Gastrocnemius medialis (tissue), 4 donors: ENCODE results near the gene SHISAL1. TPM values are rescaled to one million over a fixed set of nuclear protein-coding genes. Genes with fewer than 3 reads are reported as not detected.

ENCODE experiments used
- ATAC-seq, 2 donors: fragments of 150-250 bp; one replicate each; pipeline ENCODE4 v1.9.1; 2016
- DNase-seq, 2 donors: peaks; one replicate each; pipeline ENCODE4 v3.0.0-alpha.2; 2019
- H3K27ac ChIP-seq, 4 donors: fragments of 200-600 bp; sonication (generic); 1 replicate in 1 of 4; 2 replicates in 3 of 4; pipeline ENCODE4 v1.5.1; 2016 to 2018; ENCODE audit warnings: mild to moderate bottlenecking in 2 of 4, moderate library complexity in 1 of 4
- H3K27me3 ChIP-seq, 3 donors: fragments of 200-600 bp; sonication (generic) in 2 of 3; 1 replicate in 1 of 3; 2 replicates in 2 of 3; pipeline versions ENCODE4 v1.5.1 to v1.6.0; 2016 to 2019; ENCODE audit warnings: mild to moderate bottlenecking in 1 of 3, moderate library complexity in 1 of 3
- H3K36me3 ChIP-seq, 2 donors: fragments of 200-600 bp; sonication (generic) in 1 of 2; one replicate each; pipeline ENCODE4 v1.5.1; 2017 to 2018
- H3K4me1 ChIP-seq, 2 donors: fragments of 200-600 bp; sonication (generic) in 1 of 2; one replicate each; pipeline ENCODE4 v1.5.1; 2016 to 2017; ENCODE audit warnings: mild to moderate bottlenecking in 2 of 2
- H3K4me3 ChIP-seq, 4 donors: fragments of 200-600 bp; sonication (generic) in 3 of 4; 1 replicate in 1 of 4; 2 replicates in 3 of 4; pipeline ENCODE4 v1.5.1; 2016 to 2019; ENCODE audit warnings: mild to moderate bottlenecking in 2 of 4
- H3K9me3 ChIP-seq, 3 donors: fragments of 200-600 bp; sonication (generic) in 2 of 3; 1 replicate in 1 of 3; 2 replicates in 2 of 3; pipeline ENCODE4 v1.5.1; 2016 to 2019
- POLR2A ChIP-seq, 2 donors: fragments of 450-650 bp; IDR thresholded peaks; one replicate each; pipeline ENCODE4 v1.6.1; 2017; ENCODE audit warnings: antibody characterized with exemption in 2 of 2, mild to moderate bottlenecking in 2 of 2, moderate library complexity in 2 of 2
- in situ Hi-C, 4 donors: fragments of 200-750 bp; cut with MboI; loops; one replicate each; pipeline versions ENCODE4 v1.15.0 to v1.8.0; 2017; ENCODE audit warnings: low sequenced_read_pairs in 4 of 4
- intact Hi-C: fragments of 100-400 bp; cut with DNase I; formaldehyde crosslinking; loops from one replicate; pipeline ENCODE4 v1.15.1; 2023; ENCODE audit warnings: low total_unique reads
- total RNA-seq, 4 donors: library from RNA; depleted of rRNA; stranded (reverse); fragments of >200 nt; gene quantifications; one replicate each; pipeline versions ENCODE4 v1.1.0 to v1.2.3, GENCODE V29; 2016
- TF ChIP-seq, protein P1 (sequence below), 5 experiments: fragments of 450-650 bp in 3 of 5; fragments of 200-600 bp in 2 of 5; sonication (generic) in 2 of 5; IDR thresholded peaks in 4 of 5; conservative IDR thresholded peaks in 1 of 5; 1 replicate in 4 of 5; 2 replicates in 1 of 5; pipeline ENCODE4 v1.5.1; 2016 to 2019; ENCODE audit warnings: antibody characterized with exemption in 5 of 5, mild to moderate bottlenecking in 3 of 5, moderate library complexity in 3 of 5

Gene SHISAL1
- total RNA-seq, 4 donors from 2014 or later: 0.03 to 0.10 TPM; not detected in 2

DNA sequence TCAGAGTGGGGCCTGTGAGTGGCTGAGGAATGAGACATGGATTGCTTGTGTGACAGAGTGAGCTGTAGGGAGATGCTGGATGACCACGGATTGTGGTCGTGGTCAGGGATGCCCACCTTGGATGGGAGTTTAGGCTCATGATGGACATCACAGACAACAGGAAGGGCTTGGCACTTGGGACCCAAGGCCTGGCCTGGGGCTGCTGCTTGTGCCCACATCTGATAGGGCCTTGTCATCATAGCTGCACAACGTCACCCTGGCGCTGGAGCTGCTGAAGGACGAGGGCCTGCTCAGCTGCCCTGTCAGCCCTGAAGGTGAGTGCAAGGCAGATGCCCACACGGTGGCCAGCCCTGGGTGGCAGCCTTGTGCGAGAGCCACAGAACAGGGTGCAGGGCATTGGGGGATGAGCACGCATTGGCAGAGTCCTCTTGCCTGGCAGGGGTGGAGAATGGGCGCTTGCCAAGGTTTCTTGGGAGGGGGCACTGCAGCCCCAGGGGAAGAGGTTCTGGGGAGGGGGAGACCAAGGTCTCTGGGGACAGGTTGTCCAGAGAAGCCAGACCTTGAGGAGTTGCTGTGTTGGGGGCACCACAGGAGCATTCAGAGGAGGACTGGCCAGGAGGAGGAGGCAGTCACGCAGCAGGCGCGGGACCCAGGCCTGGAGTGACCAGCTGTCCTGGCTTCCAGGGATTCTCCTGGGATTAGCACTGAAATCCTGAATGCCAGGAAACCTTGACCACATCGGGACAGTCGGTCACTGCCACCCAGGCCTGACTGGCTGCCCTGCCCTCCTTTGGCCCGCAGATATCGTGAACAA lies 107.0 kb downstream of the SHISAL1 start:
- Histone ChIP-seq H3K27me3 (peaks cover 0 to 2% (median 0%) of the 10 kb centered on the region in 3 donors), H3K4me3 (no peak overlapping the region), H3K4me1 (no peaks in the 10 kb centered on the region), H3K36me3 (no peaks in the 10 kb centered on the region), H3K9me3 (no peaks in the 10 kb centered on the region), H3K27ac (no peak overlapping the region)
- TF ChIP-seq, protein P1, sequence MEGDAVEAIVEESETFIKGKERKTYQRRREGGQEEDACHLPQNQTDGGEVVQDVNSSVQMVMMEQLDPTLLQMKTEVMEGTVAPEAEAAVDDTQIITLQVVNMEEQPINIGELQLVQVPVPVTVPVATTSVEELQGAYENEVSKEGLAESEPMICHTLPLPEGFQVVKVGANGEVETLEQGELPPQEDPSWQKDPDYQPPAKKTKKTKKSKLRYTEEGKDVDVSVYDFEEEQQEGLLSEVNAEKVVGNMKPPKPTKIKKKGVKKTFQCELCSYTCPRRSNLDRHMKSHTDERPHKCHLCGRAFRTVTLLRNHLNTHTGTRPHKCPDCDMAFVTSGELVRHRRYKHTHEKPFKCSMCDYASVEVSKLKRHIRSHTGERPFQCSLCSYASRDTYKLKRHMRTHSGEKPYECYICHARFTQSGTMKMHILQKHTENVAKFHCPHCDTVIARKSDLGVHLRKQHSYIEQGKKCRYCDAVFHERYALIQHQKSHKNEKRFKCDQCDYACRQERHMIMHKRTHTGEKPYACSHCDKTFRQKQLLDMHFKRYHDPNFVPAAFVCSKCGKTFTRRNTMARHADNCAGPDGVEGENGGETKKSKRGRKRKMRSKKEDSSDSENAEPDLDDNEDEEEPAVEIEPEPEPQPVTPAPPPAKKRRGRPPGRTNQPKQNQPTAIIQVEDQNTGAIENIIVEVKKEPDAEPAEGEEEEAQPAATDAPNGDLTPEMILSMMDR (IDR thresholded peaks at IDR 0.05 in 4 of 5, conservative IDR thresholded peaks at IDR 0.05 in 1 of 5): no peak
- DNase-seq (no peak), ATAC-seq (no peak)
- in situ Hi-C loops (no loop called here), intact Hi-C loops (no loop called here)

DNA sequence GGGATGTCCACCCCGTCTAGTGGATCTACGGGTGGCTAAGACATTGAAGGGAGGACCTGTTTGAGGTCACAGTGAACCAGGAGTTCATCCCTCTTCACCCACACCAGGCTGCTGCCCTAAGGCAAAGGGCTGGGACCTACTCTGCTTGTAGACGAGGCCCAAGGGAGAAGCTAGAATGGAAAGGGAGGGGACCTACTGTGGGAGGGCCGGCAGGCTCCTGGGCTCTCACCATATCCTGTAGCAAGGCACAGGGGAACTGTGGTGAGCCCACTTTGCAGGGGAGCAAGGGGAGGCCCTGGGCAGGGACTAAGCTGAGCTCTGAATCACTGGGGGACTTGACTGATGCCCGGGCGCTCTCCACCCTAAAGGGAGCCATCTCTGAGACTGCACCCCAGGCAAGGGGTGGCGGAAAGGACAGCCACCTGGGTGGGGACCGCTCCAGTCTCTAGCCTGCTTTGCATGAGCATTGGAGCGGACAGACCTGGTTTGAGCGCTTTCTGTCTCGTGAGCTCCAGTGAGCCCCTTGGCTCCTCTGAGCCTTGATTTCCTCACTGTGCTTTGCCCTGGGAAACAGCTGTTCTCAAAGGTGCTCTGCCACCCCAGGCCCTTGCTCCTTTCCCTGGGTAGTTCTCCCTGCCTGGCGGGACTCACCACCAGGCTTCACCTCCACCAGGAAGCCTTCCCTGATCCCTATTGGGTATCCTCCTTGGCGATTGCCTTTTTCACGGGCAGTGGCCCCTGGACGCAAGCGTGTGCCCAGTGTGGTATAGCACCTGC lies 107.8 kb downstream of the SHISAL1 start:
- in situ Hi-C loops (no loop called here), intact Hi-C loops (no loop called here)
- no peak for TF ChIP-seq POLR2A (IDR thresholded peaks at IDR 0.05)
- TF ChIP-seq, protein P1 (IDR thresholded peaks at IDR 0.05 in 4 of 5, conservative IDR thresholded peaks at IDR 0.05 in 1 of 5): no peak
- Histone ChIP-seq H3K27me3 (peaks cover 0 to 2% (median 0%) of the 10 kb centered on the region in 3 donors), H3K9me3 (no peaks in the 10 kb centered on the region), H3K36me3 (no peaks in the 10 kb centered on the region), H3K4me1 (no peaks in the 10 kb centered on the region), H3K4me3 (no peak overlapping the region), H3K27ac (no peak overlapping the region)
- no peak for ATAC-seq
- no peak for DNase-seq

DNA sequence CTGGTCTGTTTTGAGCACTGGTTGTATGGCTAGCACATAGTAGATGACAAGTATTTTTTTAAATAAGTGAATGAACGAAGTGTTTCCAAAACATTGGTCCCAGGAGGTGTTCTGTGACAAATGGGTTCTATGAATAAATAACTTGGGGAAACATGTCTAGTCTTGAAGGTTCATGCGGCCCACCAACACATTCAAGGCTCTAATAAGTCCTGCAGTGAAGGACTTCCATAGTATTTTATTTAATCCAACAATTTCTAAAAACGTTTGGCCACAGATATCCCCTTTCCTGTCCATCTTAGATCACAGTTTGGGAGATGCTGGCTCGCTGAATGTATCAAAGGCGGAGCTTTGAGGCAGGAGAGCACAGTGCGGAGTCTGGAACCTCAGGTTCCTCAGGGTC lies 109.5 kb downstream of the SHISAL1 start:
- no peaks in the 10 kb centered on the region for H3K4me1 ChIP-seq
- no peak overlapping the region for H3K4me3 ChIP-seq
- in situ Hi-C loops (no loop called here), intact Hi-C loops (no loop called here)
- TF ChIP-seq, protein P1 (IDR thresholded peaks at IDR 0.05 in 4 of 5, conservative IDR thresholded peaks at IDR 0.05 in 1 of 5): no peak
- no peak for TF ChIP-seq POLR2A (IDR thresholded peaks at IDR 0.05)
- no peaks in the 10 kb centered on the region for H3K9me3 ChIP-seq
- ATAC-seq (no peak), DNase-seq (no peak)
- H3K27ac ChIP-seq: no peak overlapping the region
- H3K36me3 ChIP-seq: no peaks in the 10 kb centered on the region
- peaks cover 0 to 2% (median 0%) of the 10 kb centered on the region in 3 donors for H3K27me3 ChIP-seq

DNA sequence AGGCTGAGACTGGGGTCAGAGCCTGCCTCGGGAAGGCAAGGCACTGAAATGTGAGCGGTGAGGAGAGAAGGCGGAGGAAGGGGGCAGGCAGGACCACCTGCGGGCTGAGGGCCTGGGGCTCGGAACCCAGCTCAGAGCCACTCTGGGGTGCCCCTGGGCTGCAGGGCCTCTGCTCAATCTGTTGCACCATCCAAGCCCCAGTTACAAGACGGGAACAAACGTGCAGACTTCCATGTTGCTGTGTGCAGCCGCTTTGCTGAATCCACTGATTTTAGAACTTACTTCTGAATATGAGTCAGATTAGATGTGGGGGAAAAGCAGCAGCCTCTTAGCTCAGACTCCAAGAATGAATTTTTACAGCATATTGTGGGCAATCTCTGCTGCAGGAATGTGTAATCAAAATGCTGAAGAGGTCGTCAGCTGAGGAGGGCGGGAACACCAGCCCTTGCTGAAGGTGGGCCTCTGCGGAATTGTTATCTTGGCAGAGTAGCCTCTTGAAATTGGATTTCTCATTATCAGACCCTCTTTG lies 110.4 kb downstream of the SHISAL1 start:
- intact Hi-C loops: no loop called here
- no peak overlapping the region for H3K4me3 ChIP-seq
- peaks cover 0 to 3% (median 2%) of the 10 kb centered on the region in 3 donors for H3K27me3 ChIP-seq
- H3K9me3 ChIP-seq: no peaks in the 10 kb centered on the region
- DNase-seq: no peak
- H3K27ac ChIP-seq: no peak overlapping the region
- no peak for ATAC-seq
- no peaks in the 10 kb centered on the region for H3K36me3 ChIP-seq
- in situ Hi-C loops: no loop called here
- no peaks in the 10 kb centered on the region for H3K4me1 ChIP-seq
- no peak for TF ChIP-seq POLR2A (IDR thresholded peaks at IDR 0.05)
- TF ChIP-seq, protein P1 (IDR thresholded peaks at IDR 0.05 in 4 of 5, conservative IDR thresholded peaks at IDR 0.05 in 1 of 5): no peak
